IPS DF 4.7 (cell line): ENCODE measurements around the gene SSUH2.

Experiments
- DNase-seq: peaks from one replicate; pipeline ENCODE4 v3.0.0-alpha.2; 2013; ENCODE audit warnings: low spot score; ENCODE audit errors: extremely low read depth

Gene SSUH2

GRCh38 chr3:8641472-8641871, 3.1 kb downstream of the SSUH2 start:
- no peak for DNase-seq

DNA sequence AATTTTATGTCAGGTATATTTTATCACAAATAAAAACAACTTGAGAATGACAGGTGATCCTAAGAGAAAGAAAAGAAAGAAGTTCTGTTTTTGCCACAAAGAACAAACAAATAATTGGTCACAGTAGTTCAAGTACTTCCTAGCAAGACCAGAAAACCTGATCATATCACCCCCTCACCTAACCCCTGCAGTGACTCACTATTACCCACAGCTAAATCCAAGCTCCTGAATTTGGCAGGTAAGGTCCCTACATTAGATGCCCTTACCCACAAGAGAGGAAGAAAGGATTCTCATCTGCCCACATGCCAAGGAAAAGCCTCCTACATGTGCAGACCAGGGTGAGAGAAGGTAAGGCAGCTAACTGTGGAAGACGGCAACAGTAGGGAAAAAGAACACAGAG, 4.4 kb downstream of the SSUH2 start:
- no peak for DNase-seq

GRCh38 chr3:8639659-8640000, 5.0 kb downstream of the SSUH2 start:
- DNase-seq: no peak

DNA sequence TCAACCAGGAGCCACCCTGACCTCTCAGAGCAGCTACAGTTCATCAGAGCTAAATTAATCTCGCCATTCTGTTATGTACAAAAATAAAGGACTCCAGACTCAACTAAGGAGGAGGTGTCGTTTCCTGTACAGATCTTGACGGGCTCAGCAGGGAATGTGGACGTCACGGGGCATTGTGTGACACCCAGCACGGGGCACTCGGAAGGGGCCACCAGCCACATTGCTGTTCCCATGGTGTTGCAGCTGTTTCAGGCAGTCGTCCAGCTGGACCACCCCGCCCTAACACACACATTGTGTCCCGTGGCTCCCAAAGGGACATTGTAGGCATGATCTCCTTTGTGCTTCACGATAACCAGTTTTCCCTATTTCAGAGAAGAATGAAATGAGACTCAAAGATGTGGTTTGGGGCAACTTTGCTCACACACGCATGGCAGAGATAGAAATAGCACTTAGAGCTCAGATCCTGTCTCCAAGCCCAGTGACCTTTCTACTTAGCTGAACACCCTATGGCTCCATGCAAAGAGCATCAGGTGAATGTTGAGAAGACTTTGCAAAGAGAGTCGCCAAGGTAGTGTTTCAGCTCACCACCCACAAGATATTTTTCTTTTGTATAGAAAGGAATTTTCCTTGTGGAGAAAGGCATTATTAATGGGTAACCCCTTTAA, 5.5 kb downstream of the SSUH2 start:
- DNase-seq: no peak

DNA sequence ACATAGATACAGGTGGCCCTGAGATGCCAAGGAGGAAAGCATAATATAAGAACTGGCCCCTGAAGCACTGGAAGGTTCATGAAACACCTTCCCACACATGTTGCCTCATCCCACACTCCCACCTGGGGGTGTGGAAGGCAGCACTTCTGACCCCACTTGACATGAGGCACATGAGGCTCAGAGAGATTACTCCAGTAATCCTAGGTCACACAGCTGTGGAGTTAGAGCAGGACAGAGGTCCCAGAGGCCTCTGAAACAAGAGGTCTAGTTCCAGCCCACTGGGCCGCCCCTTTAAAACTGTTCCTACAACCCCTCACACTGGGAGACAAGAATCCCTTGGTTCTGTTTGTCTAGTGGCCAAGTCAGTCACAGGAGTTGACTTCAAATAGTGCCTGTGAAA, 7.2 kb downstream of the SSUH2 start:
- no peak for DNase-seq

DNA sequence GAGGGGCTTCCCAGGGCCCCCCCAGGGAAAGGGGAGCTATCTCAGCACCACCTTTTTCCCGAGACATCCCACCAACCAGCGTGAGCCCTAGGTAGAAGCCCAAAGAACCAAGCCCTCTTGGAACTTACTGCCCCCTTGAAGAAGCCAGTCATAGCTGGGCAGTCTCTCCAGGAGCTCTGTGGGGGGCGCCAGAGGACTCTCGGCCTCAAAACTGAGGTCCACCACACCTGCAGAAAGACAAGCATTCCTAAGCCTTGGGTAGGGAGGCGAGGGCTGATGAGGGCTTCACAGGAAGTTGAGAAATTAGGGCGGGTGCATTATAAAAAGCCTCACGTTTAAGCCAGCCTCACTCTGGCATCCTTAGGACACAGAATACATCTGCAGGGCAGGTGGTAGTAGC, 9.0 kb downstream of the SSUH2 start:
- no peak for DNase-seq

GRCh38 chr3:8635125-8635524, 9.5 kb downstream of the SSUH2 start:
- DNase-seq: no peak

DNA sequence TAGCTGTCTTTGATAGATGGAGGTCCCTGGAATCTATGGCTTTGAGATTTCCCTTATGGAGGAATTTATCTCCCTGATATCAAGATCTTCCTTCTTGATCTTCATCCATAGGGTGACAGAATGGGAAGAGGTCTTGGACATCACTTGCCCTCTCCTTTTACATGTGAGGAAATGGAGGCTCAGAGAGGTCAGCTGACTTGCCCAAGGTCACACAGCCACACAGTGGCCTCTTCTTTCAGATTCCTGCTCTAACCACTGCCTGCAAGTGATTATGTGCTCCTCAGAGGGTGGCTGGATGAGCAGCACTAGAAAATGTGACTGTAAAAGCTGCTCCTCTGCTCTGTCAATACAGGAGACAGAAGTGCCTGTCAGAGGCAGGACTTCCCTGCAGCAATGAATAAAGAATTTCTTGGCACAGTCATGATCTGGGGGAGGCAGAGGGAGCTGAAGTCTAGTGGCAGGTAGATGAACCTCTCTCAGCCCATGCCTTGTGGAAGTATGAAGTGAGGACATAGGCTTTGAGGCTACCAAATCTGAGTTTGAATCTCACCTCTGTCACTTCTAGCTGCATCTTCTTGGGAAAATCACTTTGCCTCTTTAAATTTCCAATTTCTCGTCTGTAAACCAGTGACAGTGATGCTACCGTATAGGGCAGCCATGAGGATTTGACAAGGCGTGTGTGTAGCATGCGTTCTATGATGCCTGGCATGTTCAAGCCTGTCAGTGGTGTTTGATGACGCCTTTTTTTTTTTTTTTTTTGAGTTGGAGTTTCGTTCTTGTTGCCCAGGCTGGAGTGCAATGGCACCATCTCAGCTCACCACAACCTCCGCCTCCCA, 12.0 kb downstream of the SSUH2 start:
- DNase-seq: no peak

- DNase-seq: no peak
These were observed 12.9 kb downstream of the SSUH2 start for GRCh38 chr3:8631661-8632060.

GRCh38 chr3:8629151-8630021, 15.2 kb downstream of the SSUH2 start:
- no peak for DNase-seq

- no peak for DNase-seq
These were observed 16.6 kb downstream of the SSUH2 start for GRCh38 chr3:8627949-8628348.

DNA sequence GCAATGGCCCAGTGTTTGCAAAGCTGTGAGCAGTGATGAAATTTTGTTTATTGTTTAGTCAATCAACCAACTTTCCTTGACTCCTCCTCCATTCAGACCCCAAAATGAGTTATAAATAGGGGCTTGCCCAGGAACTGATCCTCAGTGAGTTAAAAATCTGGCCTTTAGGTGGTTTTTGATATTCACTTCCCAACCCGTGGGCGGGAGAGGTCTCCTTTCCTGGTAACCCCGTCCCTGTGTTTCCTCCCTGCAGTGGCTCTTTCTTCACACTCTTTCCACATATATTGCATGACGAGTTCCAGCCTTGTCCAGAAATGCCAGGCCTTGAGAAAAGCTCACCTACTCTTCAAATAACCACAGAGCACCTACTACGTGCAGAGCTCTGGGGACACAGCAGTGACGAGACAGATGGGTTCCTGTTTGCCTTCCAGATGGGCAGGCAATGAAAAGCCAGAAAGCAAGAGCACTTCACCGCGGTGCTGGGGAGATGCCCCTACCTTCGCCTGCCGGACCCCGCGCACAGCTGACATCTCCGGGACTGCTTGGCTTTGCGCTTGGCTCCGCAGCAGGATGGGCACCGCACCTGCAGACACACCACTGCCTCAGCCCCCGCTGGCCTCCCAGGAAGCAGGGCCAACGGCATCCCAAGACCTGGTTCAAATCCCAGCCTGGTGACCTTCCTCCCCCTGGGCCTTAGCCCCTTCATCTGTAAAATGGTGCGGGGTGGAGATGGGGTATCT, 17.2 kb downstream of the SSUH2 start:
- no peak for DNase-seq

DNA sequence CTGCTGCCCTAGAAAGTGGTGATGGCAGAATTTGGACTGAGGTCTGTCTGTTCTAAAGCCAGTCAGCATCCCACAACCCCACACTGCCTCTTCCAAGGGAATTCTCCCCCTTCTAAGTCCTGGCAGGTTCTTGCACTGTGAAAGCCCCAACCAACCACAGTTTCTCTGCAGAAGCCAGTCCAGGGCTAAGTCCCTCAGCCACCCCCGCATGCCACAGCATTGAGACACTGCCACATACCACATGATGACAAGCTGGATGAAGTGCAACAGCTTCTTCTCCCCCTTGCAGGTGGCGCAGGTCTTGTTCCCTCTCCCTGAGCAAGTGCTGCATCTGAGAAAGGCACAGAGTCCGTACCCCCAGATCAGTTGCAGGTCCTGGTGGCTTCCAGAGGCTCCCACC, 18.6 kb downstream of the SSUH2 start:
- DNase-seq: no peak

GRCh38 chr3:8624612-8625011, 20.0 kb downstream of the SSUH2 start:
- DNase-seq: no peak

DNA sequence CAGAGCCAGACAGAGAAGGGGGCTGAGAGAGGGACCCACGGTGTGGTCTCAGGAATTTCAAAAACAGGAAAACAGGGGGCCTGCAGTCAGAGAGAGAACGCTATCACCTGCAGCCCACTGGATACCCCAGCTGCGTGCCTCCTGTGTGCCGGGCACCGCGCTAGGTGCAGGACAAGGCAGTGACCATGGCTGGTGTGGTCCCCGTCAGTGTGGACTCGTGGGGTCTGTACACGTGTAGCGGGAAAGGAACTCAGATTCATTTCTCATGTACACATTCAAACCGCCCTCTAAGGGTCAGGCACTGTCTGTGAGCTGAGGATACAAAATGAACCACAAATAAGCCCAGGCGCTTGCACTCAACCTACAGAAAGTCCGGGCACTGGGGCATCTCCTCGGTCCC, 20.9 kb downstream of the SSUH2 start:
- no peak for DNase-seq

GRCh38 chr3:8622873-8623691, 21.5 kb downstream of the SSUH2 start:
- DNase-seq: peak; percentile 66

GRCh38 chr3:8621872-8622271, 22.7 kb downstream of the SSUH2 start:
- no peak for DNase-seq

DNA sequence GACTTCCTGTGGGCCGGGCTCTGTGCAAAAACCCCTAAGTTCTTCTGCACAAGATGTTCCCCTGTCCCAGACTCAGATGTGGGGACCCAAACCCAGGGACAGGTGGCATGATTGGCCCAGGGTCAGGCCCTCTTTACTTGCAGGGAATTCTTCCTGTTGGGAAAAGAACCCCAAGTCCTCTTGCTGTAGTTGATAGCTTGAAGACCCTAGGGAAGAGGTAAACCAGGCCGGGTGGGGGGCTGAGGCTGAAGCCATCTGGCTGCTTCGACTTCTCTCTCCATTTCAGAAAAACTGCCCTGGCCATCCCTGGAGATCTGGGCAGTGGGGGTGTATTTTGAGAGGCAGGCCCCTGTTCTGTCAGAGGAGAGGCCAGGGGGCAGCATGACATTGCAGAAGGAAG, 23.5 kb downstream of the SSUH2 start:
- DNase-seq: no peak

DNA sequence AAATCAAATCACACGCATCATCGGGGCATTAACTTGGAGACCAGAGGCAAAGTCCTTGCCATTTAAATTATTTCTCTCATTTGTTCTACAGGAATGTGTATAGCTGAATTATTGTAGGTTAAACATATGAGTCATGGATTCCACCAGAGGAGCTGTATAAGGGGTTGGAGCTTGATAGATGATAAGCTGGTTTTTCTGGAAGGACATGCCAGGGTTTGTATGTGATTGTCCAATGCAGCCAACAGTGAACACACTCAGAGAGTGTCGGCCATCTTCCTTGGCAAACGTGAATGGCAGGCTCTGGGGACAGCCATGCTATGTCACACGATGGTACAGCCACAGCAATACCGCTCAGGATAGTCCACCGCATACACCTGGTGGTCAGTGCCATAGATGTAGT, 25.1 kb downstream of the SSUH2 start:
- no peak for DNase-seq

GRCh38 chr3:8618950-8619349, 25.6 kb downstream of the SSUH2 start:
- no peak for DNase-seq

DNA sequence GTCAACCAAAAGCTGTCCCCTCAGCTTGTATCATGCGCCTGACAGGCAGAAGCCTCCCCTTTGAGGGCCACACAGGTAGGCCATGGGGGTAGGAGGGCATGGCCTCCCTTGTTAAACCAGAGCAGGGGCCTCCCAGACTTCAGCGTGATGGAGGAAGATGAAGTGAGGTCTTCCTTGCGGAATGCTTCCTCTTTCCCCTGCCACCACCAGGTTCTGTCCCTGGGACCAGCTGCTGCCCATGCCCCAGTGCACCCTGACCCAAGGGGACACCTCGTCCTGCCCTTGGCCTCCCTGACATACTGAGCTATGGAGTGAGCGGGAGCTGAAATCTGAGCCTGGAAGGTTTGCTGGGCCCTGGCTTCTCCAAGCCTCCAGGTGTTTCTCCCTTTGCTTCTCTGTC, 26.7 kb downstream of the SSUH2 start:
- DNase-seq: no peak
